ENCODE measurements around the gene MTLN.
"Not testable (repeated sequence)": the region's sequence is repeated elsewhere in the genome, so short reads cannot be mapped to it uniquely, and the experiment has no call there.

Gene MTLN

GRCh38 chr2:110198016-110198415 lies 14.3 kb downstream of the MTLN start:
- no peak for DNase-seq (ENCODE audit: low read depth)

DNA sequence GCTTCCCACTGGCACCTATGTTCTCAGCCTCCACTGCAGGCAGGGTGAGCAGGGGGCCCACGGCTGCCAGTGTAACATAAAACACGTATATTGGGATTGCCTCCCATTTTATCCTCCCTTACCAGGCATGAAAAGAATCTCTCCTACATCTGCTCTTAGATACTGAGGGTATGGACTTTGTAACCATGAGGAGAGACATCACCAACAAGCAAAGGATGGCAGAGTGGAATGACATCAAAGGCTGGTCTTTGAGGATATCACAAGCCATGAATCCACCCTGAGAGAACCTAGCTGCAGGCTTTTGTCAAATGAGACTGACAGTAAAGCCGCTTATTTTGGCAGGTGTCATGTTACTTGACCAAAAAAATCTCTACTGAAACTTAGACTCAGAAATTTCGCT lies 14.9 kb downstream of the MTLN start:
- DNase-seq (ENCODE audit: low read depth): no peak

DNA sequence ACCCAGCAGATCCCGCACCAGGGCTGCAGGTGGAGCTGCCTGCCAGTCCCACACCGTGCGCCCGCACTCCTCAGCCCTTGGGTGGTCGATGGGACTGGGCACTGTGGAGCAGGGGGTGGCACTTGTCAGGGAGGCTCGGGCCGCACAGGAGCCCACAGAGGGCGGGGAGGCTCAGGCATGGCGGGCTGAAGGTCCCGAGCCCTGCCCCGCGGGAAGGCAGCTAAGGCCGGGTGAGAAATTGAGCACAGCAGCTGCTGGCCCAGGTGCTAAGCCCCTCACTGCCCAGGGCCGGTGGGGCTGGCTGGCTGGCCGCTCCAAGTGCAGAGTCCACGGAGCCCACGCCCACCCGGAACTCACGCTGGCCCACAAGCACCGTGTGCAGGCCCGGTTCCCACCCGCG lies 22.2 kb downstream of the MTLN start:
- not testable (repeated sequence) for DNase-seq (ENCODE audit: low read depth)

- DNase-seq (ENCODE audit: low read depth): no peak
Observed at GRCh38 chr2:110182449-110182848, 29.9 kb downstream of the MTLN start.

GRCh38 chr2:110180036-110180435 lies 32.3 kb downstream of the MTLN start:
- no peak for DNase-seq (ENCODE audit: low read depth)

DNA sequence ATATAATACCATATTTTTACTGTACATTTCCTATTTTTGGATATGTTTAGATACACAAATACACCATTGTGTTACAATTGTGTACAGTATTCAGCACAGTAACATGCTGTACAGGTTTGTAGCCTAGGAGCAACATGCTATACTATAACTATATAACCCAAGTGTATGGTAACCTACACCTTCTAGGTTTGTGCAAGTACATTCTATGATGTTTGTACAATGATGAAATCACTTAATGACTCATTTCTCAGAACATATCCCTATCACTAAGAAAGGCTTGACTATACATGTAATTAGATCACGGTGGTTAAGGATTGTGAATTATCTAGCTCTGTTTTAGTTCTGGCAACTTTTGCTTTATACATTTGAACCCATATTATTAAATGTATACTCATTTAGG lies 38.8 kb downstream of the MTLN start:
- DNase-seq (ENCODE audit: low read depth): no peak

DNA sequence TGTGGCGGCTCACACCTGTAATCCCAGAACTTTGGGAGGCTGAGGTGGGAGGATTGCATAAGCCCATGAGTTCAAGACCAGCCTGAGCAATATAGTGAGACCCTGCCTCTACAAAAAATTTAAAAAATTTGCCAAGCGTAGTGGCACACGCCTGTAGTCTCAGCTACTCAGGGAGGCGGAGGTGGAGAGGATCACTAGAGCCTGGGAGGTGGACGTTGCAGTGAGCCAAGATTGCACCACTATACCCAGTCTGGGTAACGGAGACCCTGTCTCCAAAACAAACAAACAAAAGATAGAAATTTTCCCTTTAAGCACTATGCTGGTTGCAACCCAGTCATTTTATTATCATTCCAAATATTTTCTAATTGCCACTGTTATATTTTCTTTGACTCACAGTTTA lies 39.8 kb downstream of the MTLN start:
- no peak for DNase-seq (ENCODE audit: low read depth)

DNA sequence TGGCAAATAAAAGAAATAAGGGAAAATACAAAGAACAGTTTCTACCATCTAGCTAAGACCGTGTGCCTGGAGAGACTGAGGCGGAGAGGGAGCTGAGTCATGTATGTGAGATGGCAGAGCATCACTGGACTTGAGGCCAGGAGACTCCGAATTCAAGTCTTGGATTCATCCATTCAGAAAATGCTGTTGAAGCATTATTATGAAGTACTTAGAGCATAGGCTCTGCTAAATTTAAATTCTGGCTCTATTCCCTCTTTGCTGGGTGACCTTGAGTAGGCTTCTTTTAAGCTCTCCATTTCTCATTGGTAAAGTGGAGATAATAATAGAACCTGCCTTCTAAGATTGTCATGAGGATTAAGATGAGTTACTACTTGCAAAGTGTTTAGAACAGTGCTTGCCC lies 42.2 kb downstream of the MTLN start:
- no peak for DNase-seq (ENCODE audit: low read depth)

DNA sequence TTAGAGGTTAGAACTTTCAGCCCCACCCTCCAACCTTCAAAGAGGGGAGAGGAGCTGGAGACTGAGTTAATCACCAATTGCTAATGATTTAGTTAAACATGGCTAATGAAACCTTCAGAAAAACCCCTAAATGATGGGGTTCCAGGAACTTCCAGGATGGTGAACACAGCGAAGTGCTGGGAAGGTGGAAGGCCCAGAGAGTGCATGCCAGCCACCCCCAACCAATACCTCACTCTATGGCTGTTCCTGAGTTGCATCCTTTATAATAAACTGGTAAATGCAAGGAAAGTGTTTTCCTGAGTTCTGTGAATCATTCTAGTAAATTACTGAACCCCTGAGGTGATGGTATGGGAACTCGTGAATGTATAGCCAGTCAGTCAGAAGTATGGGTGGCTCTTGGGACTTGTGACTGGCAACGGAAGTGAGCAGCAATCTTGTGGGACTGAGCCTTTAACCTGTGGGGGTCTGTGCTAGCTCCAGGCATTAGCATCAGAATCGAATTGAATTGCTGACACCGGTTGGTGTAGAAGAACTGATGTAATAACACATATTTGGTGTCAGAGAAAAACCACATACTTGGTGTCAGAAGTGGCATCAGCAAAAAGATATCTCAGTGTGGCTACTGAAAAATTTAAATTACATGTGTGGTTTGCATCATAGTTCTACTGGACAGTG lies 44.9 kb downstream of the MTLN start:
- no peak for DNase-seq (ENCODE audit: low read depth)

- DNase-seq (ENCODE audit: low read depth): no peak
Observed at GRCh38 chr2:110166266-110166665, 46.1 kb downstream of the MTLN start.

Data from activated T-cell treated with anti-CD3 and anti-CD28 coated beads for 1 hour (primary cell).